Esophagus muscularis mucosa (tissue), 3 donors: ENCODE results near the gene ANKRD13B.

Experiments used
- CTCF ChIP-seq, 3 experiments: fragments of 200-600 bp in 2 of 3; fragments of 450-650 bp in 1 of 3; sonication (generic) in 2 of 3; IDR thresholded peaks; one replicate each; pipeline ENCODE4 v1.5.1; 2017 to 2019; ENCODE audit warnings: antibody characterized with exemption in 3 of 3, mild to moderate bottlenecking in 2 of 3, moderate library complexity in 1 of 3
- POLR2A ChIP-seq: fragments of 450-650 bp; IDR thresholded peaks from one replicate; pipeline ENCODE4 v1.6.1; 2017; ENCODE audit warnings: antibody characterized with exemption, moderate library complexity, mild to moderate bottlenecking, low read depth
- POLR2AphosphoS5 ChIP-seq, 2 donors: sonication (generic); formaldehyde crosslinking; IDR thresholded peaks; one replicate each; pipeline ENCODE4 v1.6.1; 2017; ENCODE audit warnings: antibody characterized with exemption in 2 of 2

DNA sequence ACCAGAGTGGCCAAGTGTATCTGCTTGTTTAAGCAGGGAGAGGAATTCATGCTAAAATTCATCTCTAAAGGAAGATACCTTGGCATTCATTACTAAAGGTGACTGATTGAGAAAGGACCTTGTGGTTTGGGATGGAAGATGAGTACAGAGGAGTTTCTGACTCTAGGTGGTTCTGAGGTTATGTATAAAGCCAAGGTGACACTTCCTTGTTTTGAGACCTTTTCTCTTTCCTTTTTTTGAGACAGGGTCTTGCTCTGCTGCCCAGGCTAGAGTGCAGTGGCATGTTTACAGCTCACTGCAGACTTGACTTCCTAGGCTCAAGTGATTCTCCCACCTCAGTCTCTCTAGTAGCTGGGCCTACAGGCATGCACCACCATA, 35.2 kb upstream of the ANKRD13B start:
- TF ChIP-seq CTCF (IDR thresholded peaks at IDR 0.05) (no peak), POLR2A (no peak), POLR2AphosphoS5 (IDR thresholded peaks at IDR 0.05) (no peak)
